T-cell (primary cell): ENCODE data around the gene UVRAG. TPM values are rescaled to one million over a fixed set of nuclear protein-coding genes. Genes with fewer than 3 reads are reported as not detected.

Experiments used
- ATAC-seq, 4 experiments: fragments of 200-7000 bp in 3 of 4; fragments of 150-1000 bp in 1 of 4; cut with Tn5 transposase; replicated peaks in 1 of 4; 1 replicate in 3 of 4; 2 replicates in 1 of 4; pipeline ENCODE4 v1.10.0; 2021; ENCODE audit warnings: moderate library complexity in 3 of 4, mild to moderate bottlenecking in 2 of 4, moderate number of reproducible peaks in 1 of 4
- CTCF ChIA-PET, 2 donors: fragments of 300-600 bp; sonication (Branson Sonifier 250); formaldehyde crosslinking; loops; one replicate each; lab custom pipeline; 2022; ENCODE audit warnings: antibody characterized with exemption in 2 of 2; lab: Charles Lee
- POLR2A ChIA-PET, 2 donors: fragments of 300-600 bp; sonication (Branson Sonifier 250); formaldehyde crosslinking; loops; one replicate each; lab custom pipeline; 2022; ENCODE audit warnings: antibody characterized with exemption in 2 of 2; lab: Charles Lee
- DNase-seq, 35 experiments: peaks; one replicate each; pipeline versions ENCODE4 v3.0.0 to v3.0.0-alpha.2; 2013 to 2023
- H3K27ac ChIP-seq: one replicate; pipeline ENCODE4 v1.5.1; 2013; ENCODE audit warnings: low read length
- H3K27me3 ChIP-seq, 2 experiments: replicated peaks in 1 of 2; 1 replicate in 1 of 2; 2 replicates in 1 of 2; pipeline versions ENCODE4 v1.6.1 to v1.7.0; 2013; ENCODE audit warnings: low read length in 1 of 2, mixed read lengths in 1 of 2; ENCODE audit not compliant: control insufficient read depth in 2 of 2, insufficient read depth in 2 of 2; ENCODE audit errors: extremely low read depth in 1 of 2
- H3K36me3 ChIP-seq, 2 donors: 1 replicate in 1 of 2; 2 replicates in 1 of 2; pipeline versions ENCODE4 v1.6.1 to v1.7.0; 2013; ENCODE audit warnings: low read length in 1 of 2; ENCODE audit not compliant: control insufficient read depth in 2 of 2, insufficient read depth in 1 of 2; ENCODE audit errors: extremely low read depth in 1 of 2
- H3K4me1 ChIP-seq, 2 experiments: 1 replicate in 1 of 2; 2 replicates in 1 of 2; pipeline versions ENCODE4 v1.6.1 to v1.7.0; 2013; ENCODE audit warnings: low read length in 2 of 2, mixed read lengths in 1 of 2; ENCODE audit not compliant: insufficient read depth in 2 of 2, control insufficient read depth in 1 of 2; ENCODE audit errors: extremely low read depth in 1 of 2
- H3K4me3 ChIP-seq, 2 donors: 1 replicate in 1 of 2; 2 replicates in 1 of 2; pipeline versions ENCODE4 v1.5.1 to v1.7.0; 2013; ENCODE audit warnings: mild to moderate bottlenecking in 2 of 2, low read length in 1 of 2, moderate library complexity in 1 of 2; ENCODE audit not compliant: control insufficient read depth in 1 of 2; ENCODE audit errors: extremely low read depth in 1 of 2
- H3K9me3 ChIP-seq: 2 replicates; pipeline ENCODE4 v1.7.0; 2013
- H3K27ac Mint-ChIP-seq, 2 donors: one replicate each; pipeline ENCODE4 v1.8.0; 2020 to 2021; ENCODE audit warnings: mild to moderate bottlenecking in 2 of 2, mixed read lengths in 2 of 2
- H3K27me3 Mint-ChIP-seq, 2 donors: one replicate each; pipeline ENCODE4 v1.8.0; 2021 to 2022; ENCODE audit warnings: mixed read lengths in 2 of 2
- H3K36me3 Mint-ChIP-seq: one replicate; pipeline ENCODE4 v1.8.0; 2021; ENCODE audit warnings: mixed read lengths
- H3K4me1 Mint-ChIP-seq, 3 donors: one replicate each; pipeline ENCODE4 v1.8.0; 2020 to 2022; ENCODE audit warnings: mixed read lengths in 3 of 3, mild to moderate bottlenecking in 1 of 3
- H3K4me3 Mint-ChIP-seq, 3 donors: one replicate each; pipeline ENCODE4 v1.8.0; 2020 to 2022; ENCODE audit warnings: mild to moderate bottlenecking in 3 of 3, mixed read lengths in 3 of 3, moderate library complexity in 3 of 3
- H3K9me3 Mint-ChIP-seq, 3 donors: one replicate each; pipeline ENCODE4 v1.8.0; 2020 to 2022; ENCODE audit warnings: mixed read lengths in 3 of 3
- WGBS: methylation state at CpG from one replicate; pipeline ENCODE4 v1.1.5; 2013; ENCODE audit warnings: missing lambda C conversion rate; ENCODE audit not compliant: insufficient coverage; 5-methylcytosine and 5-hydroxymethylcytosine counted together
- total RNA-seq, 35 experiments: library from RNA in 6 of 35; stranded (reverse) in 6 of 35; fragments of 120-200 nt in 1 of 35; gene quantifications; one replicate each; pipeline versions ENCODE4 v1.2.1 to v1.2.4 and lab custom pipeline; 2013 to 2026

The UVRAG gene
- total RNA-seq, 5 donors from 2014 or later (not counting 1 experiment from before 2014, with no cell fraction given) = 22.4 to 32.8 (median 27.6) TPM

- Histone ChIP-seq H3K27ac (no peak overlapping the region), H3K4me3 (no peak overlapping the region), H3K9me3 (no peaks in the 10 kb centered on the region), H3K4me1 (no peaks in the 10 kb centered on the region), H3K27me3 (no peaks in the 10 kb centered on the region), H3K36me3 (peaks cover 0 to 10% of the 10 kb centered on the region in 2 donors)
- no peak for DNase-seq
- POLR2A ChIA-PET = no interaction called here
- no peaks in the 10 kb centered on the region for H3K9me3 Mint-ChIP-seq
- no peaks in the 10 kb centered on the region for H3K27me3 Mint-ChIP-seq
- H3K36me3 Mint-ChIP-seq = peaks cover 28% of the 10 kb centered on the region
- no peak for ATAC-seq
- H3K27ac Mint-ChIP-seq = no peak overlapping the region
- CTCF ChIA-PET = interaction anchor here (0.7 to 1.3 kb wide), 4 partner anchors 10 to 1736 kb away, joined by 3 to 6 read pairs (median 4); no protein-coding TSS in a partner anchor
- no peak overlapping the region for H3K4me3 Mint-ChIP-seq
- WGBS = no CpG with 5 or more reads among the region's 3 CpGs
- H3K4me1 Mint-ChIP-seq = peaks cover 0 to 21% (median 0%) of the 10 kb centered on the region in 3 donors
Measured at GRCh38 chr11:75894036-75894585, 79.1 kb downstream of the UVRAG start.

- Mint-ChIP-seq H3K4me3 (no peak overlapping the region), H3K36me3 (peaks cover 7% of the 10 kb centered on the region), H3K27ac (no peak overlapping the region), H3K27me3 (no peaks in the 10 kb centered on the region), H3K9me3 (no peaks in the 10 kb centered on the region), H3K4me1 (peaks cover 2 to 8% (median 5%) of the 10 kb centered on the region in 3 donors)
- peak in 1 of 4 experiments; percentile 40 for ATAC-seq
- Histone ChIP-seq H3K4me1 (no peaks in the 10 kb centered on the region), H3K9me3 (no peaks in the 10 kb centered on the region), H3K27ac (no peak overlapping the region), H3K27me3 (no peaks in the 10 kb centered on the region), H3K36me3 (peaks cover 0 to 3% of the 10 kb centered on the region in 2 donors), H3K4me3 (no peak overlapping the region)
- peak in 1 of 35 experiments; percentile 48 for DNase-seq
- WGBS = no CpG with 5 or more reads among the region's 4 CpGs
- POLR2A ChIA-PET = interaction anchor here in 1 of 2 donors (0.6 kb wide), 1 partner anchor 39 kb away, joined by 4 read pairs; no protein-coding TSS in a partner anchor
- CTCF ChIA-PET = interaction anchor here (0.6 to 2.5 kb wide), 23 partner anchors 9 to 1056 kb away, joined by 3 to 29 read pairs (median 4); no protein-coding TSS in a partner anchor
Measured at GRCh38 chr11:75896843-75897419, 81.9 kb downstream of the UVRAG start.

GRCh38 chr11:75898871-75899270 is 83.9 kb downstream of the UVRAG start:
- Mint-ChIP-seq H3K27me3 (no peaks in the 10 kb centered on the region), H3K4me1 (peaks cover 2 to 13% (median 5%) of the 10 kb centered on the region in 3 donors), H3K27ac (no peak overlapping the region), H3K9me3 (no peaks in the 10 kb centered on the region), H3K36me3 (peaks cover 10% of the 10 kb centered on the region), H3K4me3 (no peak overlapping the region)
- ChIA-PET POLR2A (interaction anchor here in 1 of 2 donors (0.7 kb wide), 1 partner anchor 147 kb away, joined by 3 read pairs; no protein-coding TSS in a partner anchor), CTCF (interaction anchor here (0.6 to 1.8 kb wide), 5 partner anchors 33 to 419 kb away, joined by 3 to 8 read pairs (median 4); no protein-coding TSS in a partner anchor)
- no peak overlapping the region for H3K4me3 ChIP-seq
- no peaks in the 10 kb centered on the region for H3K27me3 ChIP-seq
- DNase-seq = no peak
- no peaks in the 10 kb centered on the region for H3K9me3 ChIP-seq
- no CpG with 5 or more reads among the region's 2 CpGs for WGBS
- no peak overlapping the region for H3K27ac ChIP-seq
- H3K36me3 ChIP-seq = peaks cover 0 to 3% of the 10 kb centered on the region in 2 donors
- H3K4me1 ChIP-seq = no peaks in the 10 kb centered on the region
- ATAC-seq = no peak

- no peak overlapping the region for H3K27ac ChIP-seq
- H3K36me3 Mint-ChIP-seq = peaks cover 12% of the 10 kb centered on the region
- ATAC-seq = no peak
- no peak overlapping the region for H3K27ac Mint-ChIP-seq
- H3K4me3 Mint-ChIP-seq = no peak overlapping the region
- no peaks in the 10 kb centered on the region for H3K9me3 ChIP-seq
- H3K27me3 ChIP-seq = no peaks in the 10 kb centered on the region
- H3K27me3 Mint-ChIP-seq = no peaks in the 10 kb centered on the region
- no peak for DNase-seq
- POLR2A ChIA-PET = no interaction called here
- H3K9me3 Mint-ChIP-seq = no peaks in the 10 kb centered on the region
- 50% methylated on average over 1 of the region's 2 CpGs for WGBS
- H3K4me3 ChIP-seq = no peak overlapping the region
- peaks cover 2 to 13% (median 5%) of the 10 kb centered on the region in 3 donors for H3K4me1 Mint-ChIP-seq
- CTCF ChIA-PET = interaction anchor here in 1 of 2 donors (0.6 to 1.8 kb wide), 2 partner anchors 252 to 632 kb away, joined by 3 to 6 read pairs; no protein-coding TSS in a partner anchor
- H3K36me3 ChIP-seq = peaks cover 0 to 3% of the 10 kb centered on the region in 2 donors
- no peaks in the 10 kb centered on the region for H3K4me1 ChIP-seq
Measured at GRCh38 chr11:75899806-75900205, 84.8 kb downstream of the UVRAG start.

- Histone ChIP-seq H3K27me3 (no peaks in the 10 kb centered on the region), H3K4me1 (no peaks in the 10 kb centered on the region), H3K9me3 (no peaks in the 10 kb centered on the region), H3K36me3 (peaks cover 0 to 3% of the 10 kb centered on the region in 2 donors), H3K27ac (no peak overlapping the region), H3K4me3 (no peak overlapping the region)
- Mint-ChIP-seq H3K27ac (no peak overlapping the region), H3K9me3 (no peaks in the 10 kb centered on the region), H3K4me3 (no peak overlapping the region), H3K27me3 (no peaks in the 10 kb centered on the region), H3K36me3 (peaks cover 22% of the 10 kb centered on the region), H3K4me1 (peaks cover 2 to 13% (median 5%) of the 10 kb centered on the region in 3 donors)
- CTCF ChIA-PET = interaction anchor here in 1 of 2 donors (0.5 kb wide), 1 partner anchor 14 kb away, joined by 3 read pairs; no protein-coding TSS in a partner anchor
- no CpG with 5 or more reads among the region's 3 CpGs for WGBS
- POLR2A ChIA-PET = no interaction called here
- DNase-seq = no peak
- no peak for ATAC-seq
Measured at GRCh38 chr11:75900848-75901247, 85.8 kb downstream of the UVRAG start.

- no peaks in the 10 kb centered on the region for H3K9me3 ChIP-seq
- H3K4me3 Mint-ChIP-seq = no peak overlapping the region
- no peaks in the 10 kb centered on the region for H3K27me3 ChIP-seq
- no peak overlapping the region for H3K4me3 ChIP-seq
- DNase-seq = no peak
- peaks cover 0 to 3% of the 10 kb centered on the region in 2 donors for H3K36me3 ChIP-seq
- H3K27ac ChIP-seq = no peak overlapping the region
- ChIA-PET CTCF (interaction anchor here in 1 of 2 donors (0.6 kb wide), 1 partner anchor 116 kb away, joined by 4 read pairs; no protein-coding TSS in a partner anchor), POLR2A (no interaction called here)
- no peaks in the 10 kb centered on the region for H3K27me3 Mint-ChIP-seq
- no CpG with 5 or more reads among the region's 2 CpGs for WGBS
- no peaks in the 10 kb centered on the region for H3K9me3 Mint-ChIP-seq
- ATAC-seq = no peak
- peaks cover 28% of the 10 kb centered on the region for H3K36me3 Mint-ChIP-seq
- peaks cover 8 to 13% (median 11%) of the 10 kb centered on the region in 3 donors for H3K4me1 Mint-ChIP-seq
- no peaks in the 10 kb centered on the region for H3K4me1 ChIP-seq
- no peak overlapping the region for H3K27ac Mint-ChIP-seq
Measured at GRCh38 chr11:75902631-75903030, 87.6 kb downstream of the UVRAG start.
